ENCODE results near the gene SND1. TPM values are rescaled to one million over a fixed set of nuclear protein-coding genes. Genes with fewer than 3 reads are reported as not detected.

The SND1 gene
- total and polyA plus RNA-seq, 10 of the 15 experiments (the other 5 are each of a cell fraction or from before 2014, with no cell fraction given), result 52.4 to 270 (median 146) TPM

DNA sequence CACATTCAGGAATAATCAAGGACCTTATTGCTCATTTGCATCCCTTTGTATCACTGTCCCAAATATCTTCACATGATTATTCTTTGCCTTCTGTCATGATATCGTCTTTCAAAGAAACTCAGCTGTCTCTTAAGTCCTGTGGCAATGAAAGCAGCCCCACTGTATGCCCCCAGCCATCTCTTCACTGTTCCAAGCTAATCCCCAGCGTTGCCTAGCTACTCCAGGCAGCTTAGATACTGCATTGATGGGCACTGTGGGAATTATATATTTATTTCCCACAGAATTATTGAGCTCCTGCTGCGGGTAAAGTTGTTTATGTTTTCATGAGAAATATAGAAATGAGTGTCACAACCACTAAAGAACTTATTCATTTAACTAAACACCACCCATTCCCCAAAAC lies 38.8 kb downstream of the SND1 start (continued):
- TF ChIP-seq, protein P1, sequence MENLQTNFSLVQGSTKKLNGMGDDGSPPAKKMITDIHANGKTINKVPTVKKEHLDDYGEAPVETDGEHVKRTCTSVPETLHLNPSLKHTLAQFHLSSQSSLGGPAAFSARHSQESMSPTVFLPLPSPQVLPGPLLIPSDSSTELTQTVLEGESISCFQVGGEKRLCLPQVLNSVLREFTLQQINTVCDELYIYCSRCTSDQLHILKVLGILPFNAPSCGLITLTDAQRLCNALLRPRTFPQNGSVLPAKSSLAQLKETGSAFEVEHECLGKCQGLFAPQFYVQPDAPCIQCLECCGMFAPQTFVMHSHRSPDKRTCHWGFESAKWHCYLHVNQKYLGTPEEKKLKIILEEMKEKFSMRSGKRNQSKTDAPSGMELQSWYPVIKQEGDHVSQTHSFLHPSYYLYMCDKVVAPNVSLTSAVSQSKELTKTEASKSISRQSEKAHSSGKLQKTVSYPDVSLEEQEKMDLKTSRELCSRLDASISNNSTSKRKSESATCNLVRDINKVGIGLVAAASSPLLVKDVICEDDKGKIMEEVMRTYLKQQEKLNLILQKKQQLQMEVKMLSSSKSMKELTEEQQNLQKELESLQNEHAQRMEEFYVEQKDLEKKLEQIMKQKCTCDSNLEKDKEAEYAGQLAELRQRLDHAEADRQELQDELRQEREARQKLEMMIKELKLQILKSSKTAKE (IDR thresholded peaks at IDR 0.05; ENCODE audit: low read depth, poor library complexity, severe bottlenecking), result no peak
- TF ChIP-seq CEBPB (IDR thresholded peaks at IDR 0.05; ENCODE audit: borderline replicate concordance in 1 of 2, low read depth in 2 of 2, low read length in 2 of 2) (no peak), MYC (IDR thresholded peaks at IDR 0.05; ENCODE audit: insufficient read depth, insufficient read length, insufficient replicate concordance, low read length, severe bottlenecking) (no peak)

DNA sequence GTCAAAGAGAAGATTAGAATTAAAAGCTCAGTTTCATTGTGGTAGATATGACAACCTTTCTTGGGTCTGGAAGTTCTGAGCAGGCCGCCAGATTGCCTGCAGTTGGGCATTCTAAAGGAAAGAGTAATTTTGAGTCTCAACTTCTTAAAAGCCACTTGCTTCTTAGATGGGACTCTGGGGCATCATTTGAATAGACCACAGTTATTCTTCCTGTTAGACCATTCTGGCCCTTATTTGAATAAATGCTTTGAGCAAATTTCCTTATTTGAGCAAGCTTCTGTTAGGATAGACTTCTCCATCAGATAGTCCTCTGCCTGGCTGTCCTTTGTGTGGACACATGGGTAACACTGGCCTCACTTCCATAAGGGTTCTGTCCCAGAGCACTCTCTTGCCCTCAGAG lies 40.2 kb downstream of the SND1 start:
- no peaks in the 10 kb centered on the region for H3K27me3 ChIP-seq (replicated peaks in 1 of 2; ENCODE audit: control insufficient read depth in 2 of 2, insufficient read depth in 2 of 2, low read length in 1 of 2)
- H3K9me3 ChIP-seq (replicated peaks; ENCODE audit: control insufficient read depth, insufficient read depth, low read length), result no peaks in the 10 kb centered on the region
- TF ChIP-seq, protein P2, sequence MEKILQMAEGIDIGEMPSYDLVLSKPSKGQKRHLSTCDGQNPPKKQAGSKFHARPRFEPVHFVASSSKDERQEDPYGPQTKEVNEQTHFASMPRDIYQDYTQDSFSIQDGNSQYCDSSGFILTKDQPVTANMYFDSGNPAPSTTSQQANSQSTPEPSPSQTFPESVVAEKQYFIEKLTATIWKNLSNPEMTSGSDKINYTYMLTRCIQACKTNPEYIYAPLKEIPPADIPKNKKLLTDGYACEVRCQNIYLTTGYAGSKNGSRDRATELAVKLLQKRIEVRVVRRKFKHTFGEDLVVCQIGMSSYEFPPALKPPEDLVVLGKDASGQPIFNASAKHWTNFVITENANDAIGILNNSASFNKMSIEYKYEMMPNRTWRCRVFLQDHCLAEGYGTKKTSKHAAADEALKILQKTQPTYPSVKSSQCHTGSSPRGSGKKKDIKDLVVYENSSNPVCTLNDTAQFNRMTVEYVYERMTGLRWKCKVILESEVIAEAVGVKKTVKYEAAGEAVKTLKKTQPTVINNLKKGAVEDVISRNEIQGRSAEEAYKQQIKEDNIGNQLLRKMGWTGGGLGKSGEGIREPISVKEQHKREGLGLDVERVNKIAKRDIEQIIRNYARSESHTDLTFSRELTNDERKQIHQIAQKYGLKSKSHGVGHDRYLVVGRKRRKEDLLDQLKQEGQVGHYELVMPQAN (conservative IDR thresholded peaks at IDR 0.05), result no peak
- peak; percentile 23; the same call in 1 of the 2 replicates for TF ChIP-seq RUNX3 (IDR thresholded peaks at IDR 0.05; ENCODE audit: low read length)
- WGBS (ENCODE audit: insufficient coverage, insufficient replicate concordance, low lambda C conversion rate, missing lambda C conversion rate), result 0% methylated on average over 1 of the region's 1 CpG
- DNase-seq (ENCODE audit: low read depth, low spot score) (no peak), FAIRE-seq (no peak), ATAC-seq (peak; percentile 40; the same call in 2 of the 3 replicates)
- H3K9ac ChIP-seq (ENCODE audit: control insufficient read depth, insufficient read depth, low read length), result no peak overlapping the region
- no TSS peak for BruUV-seq (replicated peaks)
- H3K4me2 ChIP-seq (ENCODE audit: control insufficient read depth, insufficient read depth), result peak overlapping the region; percentile 38; the same call in 1 of the 2 replicates
- POLR2A ChIA-PET, result interaction anchor here (0.6 kb wide), 1 partner anchor 383 kb away, joined by 3 read pairs; no protein-coding TSS in a partner anchor
- H3K4me1 ChIP-seq (ENCODE audit: control insufficient read depth, insufficient read depth, low read length), result peaks cover 16% of the 10 kb centered on the region
- CTCF ChIA-PET, result interaction anchor here (1.6 to 3.6 kb wide), 2 partner anchors 15 to 31 kb away, joined by 3 to 16 read pairs; no protein-coding TSS in a partner anchor
- peaks cover 38% of the 10 kb centered on the region for H3K79me2 ChIP-seq (ENCODE audit: control insufficient read depth, insufficient read depth, low read length)
- intact Hi-C loops (cut with micrococcal nuclease; ENCODE audit: unreplicated experiment) (no loop called here), in situ Hi-C loops (cut with MboI) (no loop called here)
- no peaks in the 10 kb centered on the region; the same call in 1 of the 2 replicates for H4K20me1 ChIP-seq (ENCODE audit: control insufficient read depth, insufficient read depth)
- no peak overlapping the region for H2AFZ ChIP-seq (ENCODE audit: control insufficient read depth, low read depth, low read length)
- no peak overlapping the region for H3K4me3 ChIP-seq
- H3K36me3 ChIP-seq (ENCODE audit: control insufficient read depth in 2 of 2, insufficient read depth in 2 of 2, low read length in 1 of 2), result peaks cover 7 to 34% of the 10 kb centered on the region in 2 experiments
- peak overlapping the region; percentile 64 for H3K27ac ChIP-seq (ENCODE audit: control insufficient read depth, insufficient read depth)
- SMC1A ChIA-PET (ENCODE audit: uncharacterized antibody, unreplicated experiment), result interaction anchor here (1.2 to 2.9 kb wide), 3 partner anchors 10 to 13 kb away, joined by 3 to 10 read pairs (median 6); no protein-coding TSS in a partner anchor
- RAD21 ChIA-PET (ENCODE audit: unreplicated experiment), result no interaction called here

Measured in GM12878 (cell line).